WTC11 (cell line): Measurements from ENCODE around the gene LDLRAD4. TPM values are rescaled to one million over a fixed set of nuclear protein-coding genes. Genes with fewer than 3 reads are reported as not detected.

ENCODE experiments used
- ATAC-seq: fragments of 200-7000 bp; cut with Tn5 transposase; 2 replicates; pipeline ENCODE4 v1.10.0; 2021; ENCODE audit warnings: mild to moderate bottlenecking, moderate library complexity
- CTCF ChIA-PET: fragments of 300-600 bp; sonication (Branson Sonifier 250); formaldehyde crosslinking; loops from one replicate; lab custom pipeline; 2021; ENCODE audit warnings: antibody characterized with exemption; lab: Charles Lee
- POLR2A ChIA-PET: fragments of 350-600 bp; sonication (Branson Sonifier 250); formaldehyde crosslinking; loops from one replicate; lab custom pipeline; 2021; ENCODE audit warnings: antibody characterized with exemption; lab: Charles Lee
- DNase-seq: peaks from one replicate; pipeline ENCODE4 v3.0.0; 2021; ENCODE audit warnings: low spot score
- H3K27ac Mint-ChIP-seq: 2 replicates; pipeline ENCODE4 v1.8.0; 2021; ENCODE audit warnings: mixed read lengths
- H3K27me3 Mint-ChIP-seq: 2 replicates; pipeline ENCODE4 v1.8.0; 2021; ENCODE audit warnings: low read depth, mild to moderate bottlenecking, moderate library complexity, mixed read lengths
- H3K36me3 Mint-ChIP-seq: 2 replicates; pipeline ENCODE4 v1.8.0; 2021; ENCODE audit warnings: mixed read lengths
- H3K4me1 Mint-ChIP-seq: 2 replicates; pipeline ENCODE4 v1.8.0; 2022; ENCODE audit warnings: mixed read lengths
- H3K4me3 Mint-ChIP-seq: 2 replicates; pipeline ENCODE4 v1.8.0; 2021; ENCODE audit warnings: mild to moderate bottlenecking, moderate library complexity, mixed read lengths
- H3K9me3 Mint-ChIP-seq: 2 replicates; pipeline ENCODE4 v1.8.0; 2021; ENCODE audit warnings: mixed read lengths
- CREM ChIP-seq: sonication (generic); formaldehyde crosslinking; IDR thresholded peaks from 2 replicates; pipeline ENCODE4 v1.8.1; 2022; ENCODE audit warnings: mild to moderate bottlenecking, missing genetic modification reagents, moderate library complexity
- FOXP1 ChIP-seq: sonication (generic); formaldehyde crosslinking; IDR thresholded peaks from 2 replicates; pipeline ENCODE4 v1.8.0; 2022; ENCODE audit warnings: missing genetic modification reagents, mild to moderate bottlenecking, moderate library complexity, borderline replicate concordance
- GABPB1 ChIP-seq: sonication (generic); formaldehyde crosslinking; IDR thresholded peaks from 2 replicates; pipeline ENCODE4 v1.8.1; 2023; ENCODE audit warnings: mild to moderate bottlenecking, missing genetic modification reagents
- KAT7 ChIP-seq: sonication (generic); formaldehyde crosslinking; IDR thresholded peaks from 2 replicates; pipeline ENCODE4 v1.8.1; 2023; ENCODE audit warnings: missing genetic modification reagents, mild to moderate bottlenecking, borderline replicate concordance
- NR1H2 ChIP-seq: sonication (generic); formaldehyde crosslinking; IDR thresholded peaks from 2 replicates; pipeline ENCODE4 v1.9.0; 2021; ENCODE audit warnings: mild to moderate bottlenecking, moderate library complexity, missing genetic modification reagents
- NR2C2 ChIP-seq: sonication (generic); formaldehyde crosslinking; IDR thresholded peaks from 2 replicates; pipeline ENCODE4 v1.8.0; 2022; ENCODE audit warnings: mild to moderate bottlenecking, missing genetic modification reagents
- TCF7 ChIP-seq: sonication (generic); formaldehyde crosslinking; IDR thresholded peaks from 2 replicates; pipeline ENCODE4 v1.8.0; 2022; ENCODE audit warnings: mild to moderate bottlenecking, low read depth, missing genetic modification reagents, moderate library complexity
- TEAD4 ChIP-seq: sonication (generic); formaldehyde crosslinking; IDR thresholded peaks from 2 replicates; pipeline ENCODE4 v1.8.0; 2022; ENCODE audit warnings: mild to moderate bottlenecking, missing genetic modification reagents
- TP53 ChIP-seq: sonication (generic); formaldehyde crosslinking; IDR thresholded peaks from 2 replicates; pipeline ENCODE4 v1.8.1; 2023; ENCODE audit warnings: mild to moderate bottlenecking, missing genetic modification reagents
- ZNF121 ChIP-seq: sonication (generic); formaldehyde crosslinking; IDR thresholded peaks from 2 replicates; pipeline ENCODE4 v1.8.0; 2023; ENCODE audit warnings: missing genetic modification reagents
- ZNF138 ChIP-seq: sonication (generic); formaldehyde crosslinking; conservative IDR thresholded peaks from 2 replicates; pipeline ENCODE4 v1.8.1; 2022; ENCODE audit warnings: mild to moderate bottlenecking, moderate library complexity, missing genetic modification reagents
- ZNF671 ChIP-seq: fragments of 250-450 bp; sonication (Bioruptor Pico); IDR thresholded peaks from 2 replicates; pipeline ENCODE4 v1.8.0; 2021; ENCODE audit warnings: mild to moderate bottlenecking
- total RNA-seq: library from RNA; stranded (reverse); gene quantifications from 3 replicates; pipeline ENCODE4 v1.2.3, GENCODE V29; 2021
- TF ChIP-seq, protein P1 (sequence below): fragments of 250-450 bp; sonication (Bioruptor Pico); IDR thresholded peaks from 2 replicates; pipeline ENCODE4 v2.1.2; 2022; ENCODE audit warnings: mild to moderate bottlenecking, moderate library complexity
- TF ChIP-seq, protein P2 (sequence below): sonication (generic); formaldehyde crosslinking; conservative IDR thresholded peaks from 2 replicates; pipeline ENCODE4 v1.8.1; 2022; ENCODE audit warnings: mild to moderate bottlenecking, missing genetic modification reagents
- TF ChIP-seq, protein P3 (sequence below): fragments of 200-600 bp; IDR thresholded peaks from 2 replicates; pipeline ENCODE4 v1.8.0; 2022; ENCODE audit warnings: antibody characterized with exemption
- TF ChIP-seq, protein P4 (sequence below): sonication (generic); formaldehyde crosslinking; IDR thresholded peaks from 2 replicates; pipeline ENCODE4 v1.8.0; 2023; ENCODE audit warnings: mild to moderate bottlenecking, missing genetic modification reagents

LDLRAD4 gene
- total RNA-seq, 1 experiment from 2014 or later, result 6.2 TPM

DNA sequence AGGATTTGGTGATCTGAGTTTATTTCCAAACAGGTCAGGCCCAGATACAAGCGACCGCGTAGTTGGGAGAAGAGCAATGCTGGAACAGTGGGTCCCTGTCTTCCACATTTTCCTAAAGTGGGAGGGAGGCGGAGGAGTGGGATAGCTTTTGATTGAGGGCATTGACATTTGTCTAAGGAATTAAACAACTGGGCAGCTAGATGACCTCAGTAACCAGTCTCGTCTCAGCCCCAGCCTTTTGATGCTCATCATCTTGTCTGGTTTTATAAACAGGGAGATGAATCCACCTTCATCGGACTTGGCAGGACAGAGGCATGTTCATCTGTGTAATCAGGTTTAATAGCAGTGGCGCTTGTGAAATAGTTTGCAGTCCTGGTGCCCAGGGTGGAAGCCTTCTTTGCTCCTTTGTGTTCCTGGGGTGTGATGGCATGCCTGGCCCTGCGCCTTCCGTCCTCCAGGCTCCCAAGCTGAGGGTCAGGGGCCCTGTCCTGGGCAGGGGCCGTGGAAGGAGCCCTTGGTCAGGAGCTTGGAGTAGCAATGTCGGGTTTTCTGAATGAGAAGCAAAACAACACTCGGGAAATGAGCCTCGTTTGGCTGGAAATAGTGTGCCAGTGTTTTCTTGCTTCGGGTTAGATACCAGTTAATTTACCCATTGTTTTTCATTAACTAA lies 314.0 kb downstream of the LDLRAD4 start (continued):
- TF ChIP-seq, protein P1, sequence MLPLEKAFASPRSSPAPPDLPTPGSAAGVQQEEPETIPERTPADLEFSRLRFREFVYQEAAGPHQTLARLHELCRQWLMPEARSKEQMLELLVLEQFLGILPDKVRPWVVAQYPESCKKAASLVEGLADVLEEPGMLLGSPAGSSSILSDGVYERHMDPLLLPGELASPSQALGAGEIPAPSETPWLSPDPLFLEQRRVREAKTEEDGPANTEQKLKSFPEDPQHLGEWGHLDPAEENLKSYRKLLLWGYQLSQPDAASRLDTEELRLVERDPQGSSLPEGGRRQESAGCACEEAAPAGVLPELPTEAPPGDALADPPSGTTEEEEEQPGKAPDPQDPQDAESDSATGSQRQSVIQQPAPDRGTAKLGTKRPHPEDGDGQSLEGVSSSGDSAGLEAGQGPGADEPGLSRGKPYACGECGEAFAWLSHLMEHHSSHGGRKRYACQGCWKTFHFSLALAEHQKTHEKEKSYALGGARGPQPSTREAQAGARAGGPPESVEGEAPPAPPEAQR (CRISPR knock-in tag), result no peak
- TF ChIP-seq FOXP1 (CRISPR knock-in tag) (no peak), TEAD4 (CRISPR knock-in tag) (no peak), TCF7 (no peak)
- TF ChIP-seq, protein P2, sequence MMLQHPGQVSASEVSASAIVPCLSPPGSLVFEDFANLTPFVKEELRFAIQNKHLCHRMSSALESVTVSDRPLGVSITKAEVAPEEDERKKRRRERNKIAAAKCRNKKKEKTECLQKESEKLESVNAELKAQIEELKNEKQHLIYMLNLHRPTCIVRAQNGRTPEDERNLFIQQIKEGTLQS (CRISPR knock-in tag), result no peak

DNA sequence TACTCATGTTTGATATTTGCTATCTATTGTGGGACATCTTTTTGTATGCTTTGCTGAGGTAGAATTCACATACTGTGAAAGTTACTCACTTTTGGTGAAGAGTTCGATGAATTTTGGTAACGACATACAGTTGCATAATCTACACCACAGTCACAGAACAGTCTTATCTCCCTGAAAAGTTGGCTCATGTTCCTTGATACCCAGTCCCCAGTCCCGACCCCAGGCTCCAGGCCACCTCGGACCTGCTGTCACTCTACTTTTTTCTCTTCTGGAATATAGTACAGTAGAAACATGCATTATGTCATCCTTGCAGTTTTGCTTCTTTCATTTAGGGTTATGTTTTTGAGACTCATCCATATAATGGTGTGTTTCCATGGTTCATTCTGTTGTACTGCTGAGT lies 316.1 kb downstream of the LDLRAD4 start:
- Mint-ChIP-seq H3K9me3 (no peaks in the 10 kb centered on the region), H3K36me3 (no peaks in the 10 kb centered on the region), H3K27me3 (no peaks in the 10 kb centered on the region), H3K4me3 (no peak overlapping the region), H3K4me1 (peaks cover 21% of the 10 kb centered on the region), H3K27ac (no peak overlapping the region)
- ChIA-PET CTCF (no interaction called here), POLR2A (no interaction called here)
- TF ChIP-seq ZNF121 (CRISPR knock-in tag), result no peak
- no peak for DNase-seq
- ATAC-seq, result no peak

DNA sequence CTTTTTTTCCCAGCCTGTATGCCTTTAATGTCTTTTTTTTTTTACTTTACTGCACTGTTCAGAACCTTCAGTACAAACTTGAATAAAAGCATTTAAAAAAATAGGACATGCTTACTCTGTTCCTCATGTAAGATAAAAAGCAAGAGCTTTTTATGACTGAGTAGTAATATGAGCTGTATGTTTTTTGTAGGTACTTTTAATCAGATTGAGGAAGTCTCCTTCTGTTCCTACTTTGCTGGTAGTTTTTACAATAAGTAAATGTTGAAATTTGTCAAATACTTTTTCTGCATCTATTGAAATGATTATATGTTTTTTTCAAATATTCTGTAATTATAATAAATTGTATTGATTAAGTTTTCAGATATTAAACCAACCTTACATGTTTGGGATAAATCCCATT lies 318.0 kb downstream of the LDLRAD4 start:
- CTCF ChIA-PET, result interaction anchor here (0.7 to 0.8 kb wide), 2 partner anchors 23 to 424 kb away, joined by 3 read pairs; no protein-coding TSS in a partner anchor
- DNase-seq, result no peak

DNA sequence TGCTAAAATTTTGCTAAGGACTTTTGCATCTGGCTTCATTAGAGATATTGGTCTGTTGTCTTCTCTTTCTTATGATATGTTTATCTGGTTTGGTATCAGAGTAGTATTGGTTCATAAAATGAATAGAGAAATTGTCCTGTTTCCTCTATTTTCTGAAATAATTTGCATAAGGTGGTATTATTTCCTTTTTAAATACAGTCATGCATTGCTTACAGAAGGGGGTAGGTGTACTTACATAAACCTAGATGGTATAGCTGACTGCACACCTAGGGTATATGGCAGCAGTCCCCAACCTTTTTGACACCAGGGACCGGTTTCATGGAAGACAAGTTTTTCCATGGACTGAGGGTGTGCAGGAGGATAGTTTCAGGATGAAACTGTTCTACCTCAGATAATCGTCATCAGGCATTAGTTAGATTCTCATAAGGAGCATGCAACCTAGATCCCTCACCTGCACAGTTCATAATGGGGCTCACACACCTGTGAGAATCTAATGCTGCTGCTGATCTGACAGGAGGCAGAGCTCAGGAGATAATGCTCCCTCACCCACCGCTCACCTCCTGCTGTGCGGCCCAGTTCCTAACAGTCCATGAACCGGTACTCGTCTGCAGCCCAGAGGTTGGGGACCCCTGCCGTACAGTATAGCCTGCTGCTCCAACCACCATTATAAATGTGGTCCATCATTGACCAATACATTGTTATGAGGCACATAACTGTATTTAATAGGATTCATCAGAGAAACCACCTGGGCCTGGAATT lies 318.6 kb downstream of the LDLRAD4 start:
- ChIA-PET CTCF (no interaction called here), POLR2A (no interaction called here)
- no peaks in the 10 kb centered on the region for H3K36me3 Mint-ChIP-seq
- H3K9me3 Mint-ChIP-seq, result no peaks in the 10 kb centered on the region
- H3K4me1 Mint-ChIP-seq, result peaks cover 26% of the 10 kb centered on the region
- TF ChIP-seq ZNF138 (no peak), KAT7 (CRISPR knock-in tag) (no peak), TP53 (CRISPR knock-in tag) (no peak), GABPB1 (CRISPR knock-in tag) (no peak), ZNF671 (no peak), CREM (CRISPR knock-in tag) (no peak), NR2C2 (CRISPR knock-in tag) (no peak)
- TF ChIP-seq, protein P3, sequence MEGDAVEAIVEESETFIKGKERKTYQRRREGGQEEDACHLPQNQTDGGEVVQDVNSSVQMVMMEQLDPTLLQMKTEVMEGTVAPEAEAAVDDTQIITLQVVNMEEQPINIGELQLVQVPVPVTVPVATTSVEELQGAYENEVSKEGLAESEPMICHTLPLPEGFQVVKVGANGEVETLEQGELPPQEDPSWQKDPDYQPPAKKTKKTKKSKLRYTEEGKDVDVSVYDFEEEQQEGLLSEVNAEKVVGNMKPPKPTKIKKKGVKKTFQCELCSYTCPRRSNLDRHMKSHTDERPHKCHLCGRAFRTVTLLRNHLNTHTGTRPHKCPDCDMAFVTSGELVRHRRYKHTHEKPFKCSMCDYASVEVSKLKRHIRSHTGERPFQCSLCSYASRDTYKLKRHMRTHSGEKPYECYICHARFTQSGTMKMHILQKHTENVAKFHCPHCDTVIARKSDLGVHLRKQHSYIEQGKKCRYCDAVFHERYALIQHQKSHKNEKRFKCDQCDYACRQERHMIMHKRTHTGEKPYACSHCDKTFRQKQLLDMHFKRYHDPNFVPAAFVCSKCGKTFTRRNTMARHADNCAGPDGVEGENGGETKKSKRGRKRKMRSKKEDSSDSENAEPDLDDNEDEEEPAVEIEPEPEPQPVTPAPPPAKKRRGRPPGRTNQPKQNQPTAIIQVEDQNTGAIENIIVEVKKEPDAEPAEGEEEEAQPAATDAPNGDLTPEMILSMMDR, result no peak
- H3K27me3 Mint-ChIP-seq, result no peaks in the 10 kb centered on the region
- ATAC-seq (no peak), DNase-seq (no peak)
- no peak overlapping the region for H3K4me3 Mint-ChIP-seq
- no peak overlapping the region for H3K27ac Mint-ChIP-seq

More for the DNA sequence above, 318.0 kb downstream of the LDLRAD4 start:
- Mint-ChIP-seq H3K4me3 (no peak overlapping the region), H3K36me3 (no peaks in the 10 kb centered on the region)
- ATAC-seq, result no peak
- POLR2A ChIA-PET, result no interaction called here
- TF ChIP-seq, protein P4, sequence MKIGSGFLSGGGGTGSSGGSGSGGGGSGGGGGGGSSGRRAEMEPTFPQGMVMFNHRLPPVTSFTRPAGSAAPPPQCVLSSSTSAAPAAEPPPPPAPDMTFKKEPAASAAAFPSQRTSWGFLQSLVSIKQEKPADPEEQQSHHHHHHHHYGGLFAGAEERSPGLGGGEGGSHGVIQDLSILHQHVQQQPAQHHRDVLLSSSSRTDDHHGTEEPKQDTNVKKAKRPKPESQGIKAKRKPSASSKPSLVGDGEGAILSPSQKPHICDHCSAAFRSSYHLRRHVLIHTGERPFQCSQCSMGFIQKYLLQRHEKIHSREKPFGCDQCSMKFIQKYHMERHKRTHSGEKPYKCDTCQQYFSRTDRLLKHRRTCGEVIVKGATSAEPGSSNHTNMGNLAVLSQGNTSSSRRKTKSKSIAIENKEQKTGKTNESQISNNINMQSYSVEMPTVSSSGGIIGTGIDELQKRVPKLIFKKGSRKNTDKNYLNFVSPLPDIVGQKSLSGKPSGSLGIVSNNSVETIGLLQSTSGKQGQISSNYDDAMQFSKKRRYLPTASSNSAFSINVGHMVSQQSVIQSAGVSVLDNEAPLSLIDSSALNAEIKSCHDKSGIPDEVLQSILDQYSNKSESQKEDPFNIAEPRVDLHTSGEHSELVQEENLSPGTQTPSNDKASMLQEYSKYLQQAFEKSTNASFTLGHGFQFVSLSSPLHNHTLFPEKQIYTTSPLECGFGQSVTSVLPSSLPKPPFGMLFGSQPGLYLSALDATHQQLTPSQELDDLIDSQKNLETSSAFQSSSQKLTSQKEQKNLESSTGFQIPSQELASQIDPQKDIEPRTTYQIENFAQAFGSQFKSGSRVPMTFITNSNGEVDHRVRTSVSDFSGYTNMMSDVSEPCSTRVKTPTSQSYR (CRISPR knock-in tag), result no peak
- TF ChIP-seq GABPB1 (CRISPR knock-in tag) (no peak), NR1H2 (CRISPR knock-in tag) (no peak)
- TF ChIP-seq, all 79 proteins: peak for 0
- Mint-ChIP-seq H3K9me3 (no peaks in the 10 kb centered on the region), H3K4me1 (peaks cover 31% of the 10 kb centered on the region), H3K27me3 (no peaks in the 10 kb centered on the region), H3K27ac (no peak overlapping the region)
